Panc1 (cell line): ENCODE results near the gene CYS1. TPM values are rescaled to one million over a fixed set of nuclear protein-coding genes. Genes with fewer than 3 reads are reported as not detected.
"Not testable (repeated sequence)": the region's sequence is repeated elsewhere in the genome, so short reads cannot be mapped to it uniquely, and the experiment has no call there.

ENCODE experiments used
- ATAC-seq: fragments of 200-7000 bp; cut with Tn5 transposase; 2 replicates; pipeline ENCODE4 v1.9.1; 2020; ENCODE audit warnings: mild to moderate bottlenecking, moderate library complexity
- BruUV-seq: library from RNA; stranded (reverse); fragments of 400-500 nt; replicated peaks from 2 replicates; lab custom pipeline; 2021; lab: Mats Ljungman, UMichigan
- CTCF ChIA-PET: fragments of 300-600 bp; sonication (Branson Sonifier 250); formaldehyde crosslinking; loops from one replicate; lab custom pipeline; 2022; ENCODE audit warnings: antibody characterized with exemption; lab: Charles Lee
- POLR2A ChIA-PET: fragments of 300-600 bp; sonication (Branson Sonifier 250); formaldehyde crosslinking; loops from one replicate; lab custom pipeline; 2022; ENCODE audit warnings: antibody characterized with exemption; lab: Charles Lee
- DNase-seq: peaks from one replicate; pipeline ENCODE4 v3.0.0-alpha.2; 2010; ENCODE audit warnings: low read depth, low spot score
- H3K27ac ChIP-seq: 2 replicates; pipeline ENCODE4 v1.5.1; 2011; ENCODE audit warnings: mild to moderate bottlenecking, low read length, inconsistent platforms
- H3K27me3 ChIP-seq: fragments of 200-500 bp; sonication (Bioruptor generic); 2 replicates; pipeline ENCODE4 v1.6.0; 2014; ENCODE audit warnings: low read length, inconsistent platforms; ENCODE audit not compliant: control insufficient read depth, insufficient read depth
- H3K36me3 ChIP-seq: fragments of 200-500 bp; sonication (Bioruptor generic); 2 replicates; pipeline ENCODE4 v1.5.1; 2014; ENCODE audit warnings: inconsistent platforms, mild to moderate bottlenecking, low read length, moderate library complexity; ENCODE audit not compliant: control insufficient read depth, insufficient read depth
- H3K4me1 ChIP-seq: 2 replicates; pipeline ENCODE4 v1.5.1; 2011; ENCODE audit warnings: inconsistent platforms, mild to moderate bottlenecking, low read length, moderate library complexity; ENCODE audit not compliant: control insufficient read depth, insufficient read depth
- H3K4me3 ChIP-seq, 2 experiments: 2 replicates each; pipeline ENCODE4 v1.5.1; 2011 to 2012; ENCODE audit warnings: low read depth in 2 of 2, low read length in 2 of 2, mild to moderate bottlenecking in 2 of 2, inconsistent platforms in 1 of 2, moderate library complexity in 1 of 2
- H3K9me3 ChIP-seq: fragments of 200-500 bp; sonication (Bioruptor generic); 2 replicates; pipeline ENCODE4 v1.5.1; 2014; ENCODE audit warnings: low read depth, mild to moderate bottlenecking, inconsistent platforms, low read length, moderate library complexity; ENCODE audit not compliant: control insufficient read depth, insufficient read depth
- POLR2AphosphoS5 ChIP-seq: IDR thresholded peaks from 2 replicates; pipeline ENCODE4 v1.6.1; 2012; ENCODE audit warnings: mild to moderate bottlenecking, low read depth, low read length, moderate library complexity
- SIN3A ChIP-seq: IDR thresholded peaks from 2 replicates; pipeline ENCODE4 v1.6.1; 2012; ENCODE audit warnings: low read depth, mild to moderate bottlenecking, low read length, moderate library complexity, borderline replicate concordance; ENCODE audit not compliant: insufficient read depth
- TCF7L2 ChIP-seq: IDR thresholded peaks from 2 replicates; pipeline ENCODE4 v1.6.1; 2011; ENCODE audit warnings: mild to moderate bottlenecking, low read depth, low read length, inconsistent platforms
- in situ Hi-C: cut with HindIII; loops from 2 replicates; pipeline ENCODE4 v1.10.0; 2016; ENCODE audit warnings: low sequenced_read_pairs, low pct_unique_long_range_greater_than_20kb
- intact Hi-C: fragments of 100-400 bp; cut with micrococcal nuclease; formaldehyde crosslinking; loops from one replicate; pipeline ENCODE4 v1.10.0; 2022; ENCODE audit not compliant: unreplicated experiment
- total RNA-seq: library from RNA; stranded (reverse); gene quantifications from one replicate; pipeline ENCODE4 v1.2.1, GENCODE V29; 2021; ENCODE audit not compliant: unreplicated experiment
- TF ChIP-seq, protein P1 (sequence below): fragments of 450-650 bp; IDR thresholded peaks from 2 replicates; pipeline ENCODE4 v1.5.1; 2017; ENCODE audit warnings: mild to moderate bottlenecking
- TF ChIP-seq, protein P2 (sequence below), 2 experiments: IDR thresholded peaks; 2 replicates each; pipeline ENCODE4 v1.6.1; 2011 to 2012; ENCODE audit warnings: low read depth in 2 of 2, control low read depth in 1 of 2, low read length in 1 of 2, mild to moderate bottlenecking in 1 of 2, moderate library complexity in 1 of 2; ENCODE audit not compliant: insufficient read depth in 1 of 2

CYS1 gene
- total RNA-seq, 1 experiment from 2014 or later, result 20.4 TPM

DNA sequence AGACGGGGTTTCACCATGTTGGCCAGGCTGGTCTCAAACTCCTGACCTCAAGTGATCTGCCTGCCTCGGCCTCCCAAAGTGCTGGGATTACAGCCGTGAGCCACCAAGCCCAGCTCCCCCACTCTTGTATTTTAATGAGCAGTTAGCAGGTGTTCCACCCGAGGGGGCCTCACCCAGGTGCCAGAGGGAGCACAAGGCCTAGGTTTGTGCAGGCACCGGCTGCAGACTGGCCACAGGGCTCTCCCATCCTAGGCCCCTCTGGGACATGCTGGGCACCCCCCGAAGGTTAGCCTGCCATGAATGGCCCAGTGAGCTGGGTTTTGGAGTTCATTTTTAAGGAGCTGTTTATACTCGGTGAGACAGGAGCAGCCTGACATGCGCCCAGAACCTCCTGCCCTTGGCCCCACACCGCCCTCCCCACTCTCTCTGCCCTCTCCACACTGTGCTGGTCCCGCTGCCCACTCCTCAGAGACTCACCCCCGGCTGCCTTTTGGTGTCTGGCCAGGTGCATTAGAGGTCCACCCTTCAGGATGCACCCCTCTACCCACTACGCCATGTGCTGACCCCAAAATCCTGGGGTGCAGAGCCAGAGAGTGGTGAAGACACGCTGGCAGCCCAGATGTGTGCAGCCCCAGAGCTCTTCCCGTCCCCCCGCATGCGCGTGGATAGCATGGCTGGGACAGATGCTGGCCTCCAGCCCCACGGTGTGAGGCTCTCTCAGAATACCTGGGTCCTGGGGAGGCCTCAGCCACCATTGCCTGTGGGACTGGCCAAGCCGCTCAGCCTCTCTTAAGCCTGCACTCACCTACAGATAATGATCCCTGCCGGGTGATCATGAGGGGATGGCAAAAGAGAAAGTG is 48.1 kb downstream of the CYS1 start:
- H3K27me3 ChIP-seq, result no peaks in the 10 kb centered on the region
- intact Hi-C loops, result no loop called here
- CTCF ChIA-PET, result no interaction called here
- no peaks in the 10 kb centered on the region for H3K36me3 ChIP-seq
- H3K4me3 ChIP-seq, result no peak overlapping the region
- TF ChIP-seq, protein P1, sequence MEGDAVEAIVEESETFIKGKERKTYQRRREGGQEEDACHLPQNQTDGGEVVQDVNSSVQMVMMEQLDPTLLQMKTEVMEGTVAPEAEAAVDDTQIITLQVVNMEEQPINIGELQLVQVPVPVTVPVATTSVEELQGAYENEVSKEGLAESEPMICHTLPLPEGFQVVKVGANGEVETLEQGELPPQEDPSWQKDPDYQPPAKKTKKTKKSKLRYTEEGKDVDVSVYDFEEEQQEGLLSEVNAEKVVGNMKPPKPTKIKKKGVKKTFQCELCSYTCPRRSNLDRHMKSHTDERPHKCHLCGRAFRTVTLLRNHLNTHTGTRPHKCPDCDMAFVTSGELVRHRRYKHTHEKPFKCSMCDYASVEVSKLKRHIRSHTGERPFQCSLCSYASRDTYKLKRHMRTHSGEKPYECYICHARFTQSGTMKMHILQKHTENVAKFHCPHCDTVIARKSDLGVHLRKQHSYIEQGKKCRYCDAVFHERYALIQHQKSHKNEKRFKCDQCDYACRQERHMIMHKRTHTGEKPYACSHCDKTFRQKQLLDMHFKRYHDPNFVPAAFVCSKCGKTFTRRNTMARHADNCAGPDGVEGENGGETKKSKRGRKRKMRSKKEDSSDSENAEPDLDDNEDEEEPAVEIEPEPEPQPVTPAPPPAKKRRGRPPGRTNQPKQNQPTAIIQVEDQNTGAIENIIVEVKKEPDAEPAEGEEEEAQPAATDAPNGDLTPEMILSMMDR, result no peak
- no peak for TF ChIP-seq TCF7L2
- TF ChIP-seq SIN3A, result no peak
- TF ChIP-seq POLR2AphosphoS5, result no peak
- DNase-seq, result no peak
- no peak overlapping the region for H3K27ac ChIP-seq
- BruUV-seq, result no TSS peak
- H3K4me1 ChIP-seq, result peaks cover 16% of the 10 kb centered on the region
- in situ Hi-C loops, result no loop called here
- no peak for ATAC-seq
- H3K9me3 ChIP-seq, result no peaks in the 10 kb centered on the region
- POLR2A ChIA-PET, result no interaction called here

- intact Hi-C loops, H3K4me1 ChIP-seq, H3K9me3 ChIP-seq, H3K36me3 ChIP-seq, CTCF ChIA-PET, H3K27me3 ChIP-seq, POLR2A ChIA-PET, BruUV-seq, DNase-seq, H3K27ac ChIP-seq, H3K4me3 ChIP-seq, ATAC-seq, in situ Hi-C loops: not testable (repeated sequence)
Observed at GRCh38 chr2:10030798-10031197, 49.4 kb downstream of the CYS1 start.

DNA sequence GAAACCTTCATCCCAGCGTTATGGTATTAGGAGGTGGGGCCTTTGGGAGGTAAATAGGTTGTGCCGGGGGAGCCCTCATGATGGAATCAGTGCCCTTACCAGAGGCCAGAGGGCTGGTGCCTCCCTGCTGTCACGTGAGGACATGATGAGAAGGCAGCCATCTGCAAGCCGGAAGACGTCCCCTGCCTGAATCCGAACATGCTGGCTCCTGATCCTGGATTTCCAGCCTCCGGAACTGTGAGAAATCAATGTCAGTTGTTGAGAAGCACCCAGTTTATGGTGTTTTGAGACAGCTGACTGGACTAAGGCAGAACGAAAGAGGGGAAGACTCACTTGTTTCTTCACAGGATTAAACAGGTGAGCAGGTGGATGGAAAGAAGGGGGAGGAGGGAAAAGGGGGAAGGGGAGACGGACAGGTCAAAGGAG is 49.9 kb downstream of the CYS1 start:
- ChIA-PET CTCF (no interaction called here), POLR2A (no interaction called here)
- in situ Hi-C loops, result no loop called here
- Histone ChIP-seq H3K4me1 (peaks cover 4% of the 10 kb centered on the region; the same call in 1 of the 2 replicates), H3K27ac (no peak overlapping the region), H3K36me3 (no peaks in the 10 kb centered on the region), H3K9me3 (no peaks in the 10 kb centered on the region), H3K27me3 (no peaks in the 10 kb centered on the region), H3K4me3 (no peak overlapping the region)
- ATAC-seq (no peak), DNase-seq (no peak)
- BruUV-seq, result no TSS peak
- intact Hi-C loops, result no loop called here
- TF ChIP-seq POLR2AphosphoS5, result no peak
- TF ChIP-seq, protein P2, sequence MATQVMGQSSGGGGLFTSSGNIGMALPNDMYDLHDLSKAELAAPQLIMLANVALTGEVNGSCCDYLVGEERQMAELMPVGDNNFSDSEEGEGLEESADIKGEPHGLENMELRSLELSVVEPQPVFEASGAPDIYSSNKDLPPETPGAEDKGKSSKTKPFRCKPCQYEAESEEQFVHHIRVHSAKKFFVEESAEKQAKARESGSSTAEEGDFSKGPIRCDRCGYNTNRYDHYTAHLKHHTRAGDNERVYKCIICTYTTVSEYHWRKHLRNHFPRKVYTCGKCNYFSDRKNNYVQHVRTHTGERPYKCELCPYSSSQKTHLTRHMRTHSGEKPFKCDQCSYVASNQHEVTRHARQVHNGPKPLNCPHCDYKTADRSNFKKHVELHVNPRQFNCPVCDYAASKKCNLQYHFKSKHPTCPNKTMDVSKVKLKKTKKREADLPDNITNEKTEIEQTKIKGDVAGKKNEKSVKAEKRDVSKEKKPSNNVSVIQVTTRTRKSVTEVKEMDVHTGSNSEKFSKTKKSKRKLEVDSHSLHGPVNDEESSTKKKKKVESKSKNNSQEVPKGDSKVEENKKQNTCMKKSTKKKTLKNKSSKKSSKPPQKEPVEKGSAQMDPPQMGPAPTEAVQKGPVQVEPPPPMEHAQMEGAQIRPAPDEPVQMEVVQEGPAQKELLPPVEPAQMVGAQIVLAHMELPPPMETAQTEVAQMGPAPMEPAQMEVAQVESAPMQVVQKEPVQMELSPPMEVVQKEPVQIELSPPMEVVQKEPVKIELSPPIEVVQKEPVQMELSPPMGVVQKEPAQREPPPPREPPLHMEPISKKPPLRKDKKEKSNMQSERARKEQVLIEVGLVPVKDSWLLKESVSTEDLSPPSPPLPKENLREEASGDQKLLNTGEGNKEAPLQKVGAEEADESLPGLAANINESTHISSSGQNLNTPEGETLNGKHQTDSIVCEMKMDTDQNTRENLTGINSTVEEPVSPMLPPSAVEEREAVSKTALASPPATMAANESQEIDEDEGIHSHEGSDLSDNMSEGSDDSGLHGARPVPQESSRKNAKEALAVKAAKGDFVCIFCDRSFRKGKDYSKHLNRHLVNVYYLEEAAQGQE (IDR thresholded peaks at IDR 0.05; ENCODE audit: insufficient read depth in 1 of 2, low read depth in 2 of 2, low read length in 1 of 2), result no peak
- no peak for TF ChIP-seq TCF7L2
- TF ChIP-seq, protein P1, result no peak
- TF ChIP-seq SIN3A, result no peak
